Measurements from ENCODE around the gene JAK2. TPM values are rescaled to one million over a fixed set of nuclear protein-coding genes. Genes with fewer than 3 reads are reported as not detected.
"Not testable (repeated sequence)": the region's sequence is repeated elsewhere in the genome, so short reads cannot be mapped to it uniquely, and the experiment has no call there.

JAK2 gene
- total RNA-seq, 1 donor from 2014 or later = 28.4 TPM

DNA sequence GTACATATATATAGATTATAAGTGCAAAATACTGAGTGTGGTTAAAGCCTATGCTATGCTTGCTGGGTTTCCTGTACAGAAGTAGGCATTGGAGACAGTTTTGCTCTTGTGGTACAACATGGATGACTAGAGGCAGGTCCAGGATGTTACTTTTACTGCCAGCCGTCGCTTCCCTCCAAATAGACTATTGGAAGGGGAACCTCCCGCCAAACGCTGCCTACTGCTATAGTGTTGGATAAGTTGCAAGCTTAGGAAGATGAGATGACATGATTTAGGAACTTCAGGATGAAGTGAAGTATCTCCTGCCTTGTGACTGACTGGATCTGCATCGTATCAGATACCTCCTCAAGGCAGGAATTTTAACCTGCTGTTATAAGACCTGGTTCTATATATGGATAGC is 30.9 kb downstream of the JAK2 start:
- ATAC-seq (no peak), DNase-seq (ENCODE audit: low spot score) (no peak)
- intact Hi-C loops (cut with DNase I) = no loop called here

DNA sequence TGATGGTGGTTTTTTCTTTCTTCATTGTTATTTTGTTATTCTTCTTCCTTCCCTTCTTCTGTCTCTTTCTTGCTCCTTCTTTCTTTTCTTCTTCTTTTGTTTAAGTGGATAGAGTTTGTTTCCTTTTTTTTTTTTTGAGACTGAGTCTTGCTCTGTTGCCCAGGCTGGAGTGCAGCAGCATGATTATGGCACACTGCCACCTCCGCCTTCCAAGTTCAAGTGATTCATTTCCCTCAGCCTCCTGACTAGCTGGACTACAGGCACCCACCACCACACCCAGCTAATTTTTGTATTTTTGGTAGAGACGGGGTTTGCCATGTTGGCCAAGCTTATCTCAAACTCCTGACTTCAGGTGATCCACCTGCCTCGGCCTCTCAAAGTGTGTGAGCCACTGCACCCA is 40.3 kb downstream of the JAK2 start:
- intact Hi-C loops (cut with DNase I) = no loop called here
- no peak for DNase-seq (ENCODE audit: low spot score)
- no peak for ATAC-seq

DNA sequence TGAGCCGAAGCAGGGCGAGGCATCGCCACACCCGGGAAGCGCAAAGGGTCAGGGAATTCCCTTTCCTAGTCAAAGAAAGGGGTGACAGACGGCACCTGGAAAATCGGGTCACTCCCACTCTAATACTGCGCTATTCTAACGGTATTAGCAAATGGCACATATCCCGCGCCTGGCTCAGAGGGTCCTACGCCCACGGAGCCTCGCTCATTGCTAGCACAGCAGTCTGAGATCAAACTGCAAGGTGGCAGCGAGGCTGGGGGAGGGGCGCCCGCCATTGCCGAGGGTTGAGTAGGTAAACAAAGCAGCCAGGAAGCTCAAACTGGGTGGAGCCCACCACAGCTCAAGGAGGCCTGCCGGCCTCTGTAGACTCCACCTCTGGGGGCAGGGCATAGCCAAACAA is 46.9 kb downstream of the JAK2 start:
- ATAC-seq; intact Hi-C loops (cut with DNase I); DNase-seq (ENCODE audit: low spot score): not testable (repeated sequence)

DNA sequence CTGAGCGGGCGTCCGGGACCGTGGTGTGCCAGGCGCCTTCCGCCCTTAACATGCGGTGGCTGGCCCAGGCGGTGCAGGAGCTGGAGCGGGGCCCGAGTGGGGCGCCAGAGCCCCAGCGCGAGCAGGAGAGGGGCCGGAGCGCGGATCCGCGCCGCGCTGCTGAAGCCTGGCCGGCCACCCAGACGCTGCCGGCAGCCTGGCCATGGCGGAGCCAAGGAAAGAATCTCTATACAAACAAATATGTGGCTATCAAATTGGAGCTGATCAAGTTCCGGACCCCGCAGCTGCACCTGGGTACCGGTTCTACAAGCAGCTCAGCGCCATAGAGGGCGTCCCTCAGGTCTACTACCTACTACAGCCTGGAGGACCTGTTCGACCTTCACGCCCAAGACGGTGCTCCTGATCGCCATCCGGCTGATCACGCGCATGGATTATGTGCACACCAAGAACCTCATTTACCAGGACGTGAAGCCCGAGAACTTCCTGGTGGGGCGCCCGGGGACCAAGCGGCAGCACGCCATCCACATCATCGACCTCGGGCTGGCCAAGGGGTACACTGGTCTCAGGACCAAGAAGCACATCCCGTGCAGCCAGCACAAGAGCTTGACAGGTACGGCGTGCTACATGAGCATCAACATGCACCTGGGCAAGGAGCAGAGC is 55.8 kb downstream of the JAK2 start:
- intact Hi-C loops (cut with DNase I) = no loop called here
- no peak for DNase-seq (ENCODE audit: low spot score)
- no peak for ATAC-seq

DNA sequence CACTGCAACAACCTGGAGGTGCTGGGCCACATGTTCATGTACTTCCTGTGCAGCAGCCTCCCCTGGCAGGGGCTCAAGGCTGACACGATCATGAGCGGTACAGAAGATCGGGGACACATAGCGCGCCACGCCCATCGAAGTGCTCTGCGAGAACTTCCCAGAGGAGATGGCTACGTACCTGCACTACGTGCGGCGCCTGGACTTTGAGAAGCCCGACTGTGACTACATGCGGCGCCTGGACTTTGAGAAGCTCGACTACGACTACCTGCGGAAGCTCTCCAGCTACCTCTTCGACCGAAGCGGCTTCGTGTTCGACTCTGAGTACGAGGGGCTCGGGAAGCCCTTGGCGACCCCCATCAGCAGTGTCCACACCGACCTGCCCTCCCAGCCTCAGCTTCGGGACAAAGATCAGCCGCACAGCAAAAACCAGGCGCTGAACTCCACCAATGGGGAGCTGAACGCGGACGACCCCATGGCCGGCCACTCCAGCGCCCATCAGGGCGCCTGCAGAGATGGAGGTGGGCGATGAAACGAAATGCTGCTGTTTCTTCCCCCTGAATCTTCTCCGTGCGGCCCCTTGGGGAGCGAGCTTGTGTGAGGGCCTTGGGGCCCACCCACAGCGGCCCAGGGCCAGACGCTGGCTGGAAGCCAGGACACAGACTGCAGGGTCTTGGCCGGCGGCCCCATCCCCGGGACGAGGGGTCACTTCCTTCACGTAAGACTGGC is 56.5 kb downstream of the JAK2 start:
- intact Hi-C loops (cut with DNase I) = no loop called here
- ATAC-seq (no peak), DNase-seq (ENCODE audit: low spot score) (no peak)

DNA sequence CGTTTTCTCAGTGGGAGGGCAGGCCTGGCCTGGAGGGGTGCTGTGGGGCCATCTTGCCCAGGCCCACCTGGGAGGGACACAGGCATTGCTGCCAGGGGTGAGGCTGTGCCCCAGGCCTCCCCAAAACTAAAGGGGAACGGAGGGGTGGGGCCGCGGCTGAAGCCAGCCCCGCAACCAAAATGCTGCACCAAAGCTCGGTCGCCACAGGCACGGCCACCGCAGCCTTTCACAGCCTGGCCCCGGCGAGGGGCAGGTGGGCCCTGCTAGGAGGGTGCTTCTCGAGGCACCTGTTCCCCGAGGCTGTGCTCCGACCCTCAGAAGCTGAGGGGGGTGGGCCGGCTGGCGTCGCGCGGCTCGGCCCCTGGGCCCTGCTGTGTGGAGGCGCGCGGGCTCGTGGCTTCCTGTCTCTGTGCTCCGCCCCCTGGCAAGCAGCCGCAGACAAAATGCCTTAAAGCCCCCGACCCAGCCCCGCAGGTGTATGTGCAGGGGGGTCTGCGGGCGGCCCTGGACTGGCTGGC is 57.6 kb downstream of the JAK2 start:
- ATAC-seq (no peak), DNase-seq (ENCODE audit: low spot score) (no peak)

DNA sequence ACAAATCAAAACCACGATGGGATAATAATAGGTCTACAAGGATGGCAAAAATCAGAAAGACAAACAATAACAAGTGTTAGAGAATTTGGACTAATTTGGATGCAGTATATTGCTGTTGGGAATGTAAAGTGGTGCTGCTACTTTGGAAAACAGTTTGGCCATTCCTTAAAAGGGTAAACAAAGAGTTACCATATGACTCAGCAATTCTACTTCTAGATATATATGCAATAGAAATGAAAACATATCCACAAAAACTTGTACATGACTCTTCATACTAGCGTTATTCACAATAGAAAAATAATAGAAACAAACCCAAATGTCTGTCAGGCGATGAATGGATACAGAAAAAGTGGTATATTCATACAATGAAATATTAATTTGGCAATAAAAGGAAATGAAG is 58.3 kb downstream of the JAK2 start:
- ATAC-seq = no peak
- intact Hi-C loops (cut with DNase I) = no loop called here
- no peak for DNase-seq (ENCODE audit: low spot score)

More for the DNA sequence above, 57.6 kb downstream of the JAK2 start:
- intact Hi-C loops (cut with DNase I) = no loop called here

DNA sequence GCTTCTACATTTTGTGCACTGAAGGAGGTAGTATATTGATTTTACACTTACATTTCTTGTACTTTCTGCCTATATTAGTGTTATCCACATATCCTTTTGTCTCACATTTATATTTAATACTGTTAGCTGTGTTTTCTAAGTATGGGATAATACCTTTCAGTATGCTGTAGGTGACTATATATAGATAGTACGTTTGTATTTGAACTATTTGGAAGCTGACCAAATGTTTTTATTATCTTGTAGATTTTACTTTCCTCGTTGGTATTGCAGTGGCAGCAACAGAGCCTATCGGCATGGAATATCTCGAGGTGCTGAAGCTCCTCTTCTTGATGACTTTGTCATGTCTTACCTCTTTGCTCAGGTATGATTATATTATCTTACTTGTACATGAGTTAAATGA is 59.1 kb downstream of the JAK2 start:
- intact Hi-C loops (cut with DNase I) = no loop called here
- ATAC-seq (no peak), DNase-seq (ENCODE audit: low spot score) (no peak)

DNA sequence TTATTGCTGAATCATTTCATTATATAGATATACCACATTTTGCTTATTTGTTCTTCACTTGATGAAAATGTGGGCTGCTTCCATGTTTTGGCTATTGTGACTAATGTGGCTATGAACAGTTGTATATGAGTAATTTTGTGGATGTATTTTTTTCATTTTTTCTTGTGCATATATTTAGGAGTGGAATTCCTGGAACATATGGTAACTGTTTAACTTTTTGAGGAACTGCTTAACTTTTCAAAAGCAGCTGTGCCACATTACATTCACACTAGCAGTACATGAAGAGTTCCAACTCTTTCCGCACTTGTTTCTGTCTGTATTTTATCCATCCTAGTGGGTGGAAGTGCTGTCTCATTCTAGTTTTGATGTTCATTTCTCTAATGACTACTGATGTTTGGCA is 67.8 kb downstream of the JAK2 start:
- intact Hi-C loops (cut with DNase I) = no loop called here
- ATAC-seq = no peak
- DNase-seq (ENCODE audit: low spot score) = no peak

DNA sequence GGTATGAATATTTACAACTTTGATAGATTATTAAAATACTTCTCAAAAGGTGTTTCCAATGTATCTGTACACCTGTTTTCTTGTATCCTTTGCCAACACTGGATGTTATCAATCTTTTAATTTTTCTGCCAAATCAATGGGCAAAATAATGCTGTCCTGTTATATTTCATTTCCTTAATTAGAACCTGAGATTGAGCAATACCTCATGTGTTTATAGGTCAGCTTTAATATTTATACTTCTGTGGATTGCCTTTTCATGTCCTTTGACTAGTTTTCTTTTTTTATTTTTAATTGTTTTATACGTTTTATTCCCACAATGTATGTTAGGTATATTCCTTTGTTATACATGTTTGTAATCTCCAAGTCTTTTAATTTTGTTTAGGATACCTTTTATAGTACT is 77.6 kb downstream of the JAK2 start:
- no peak for ATAC-seq
- intact Hi-C loops (cut with DNase I) = no loop called here
- DNase-seq (ENCODE audit: low spot score) = no peak

DNA sequence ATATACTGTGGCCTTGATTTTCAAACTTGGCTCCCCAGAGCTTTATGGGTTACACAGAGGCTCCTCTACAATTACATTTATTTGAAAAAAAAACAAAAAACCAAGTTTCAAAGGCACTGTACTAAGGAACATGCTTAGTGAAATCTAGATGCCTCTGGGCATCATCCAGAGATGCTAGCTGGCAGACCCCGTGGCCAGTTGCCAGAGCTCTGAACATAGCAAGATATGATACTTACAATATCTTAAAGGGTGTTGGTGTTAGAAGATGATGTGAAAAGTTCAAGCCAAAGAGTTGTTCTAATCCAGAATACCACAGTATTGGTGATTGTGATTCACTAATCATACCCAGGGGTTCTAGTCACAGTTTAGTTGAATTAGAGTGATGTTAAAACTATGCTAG is 87.8 kb downstream of the JAK2 start:
- intact Hi-C loops (cut with DNase I) = no loop called here
- no peak for ATAC-seq
- no peak for DNase-seq (ENCODE audit: low spot score)

DNA sequence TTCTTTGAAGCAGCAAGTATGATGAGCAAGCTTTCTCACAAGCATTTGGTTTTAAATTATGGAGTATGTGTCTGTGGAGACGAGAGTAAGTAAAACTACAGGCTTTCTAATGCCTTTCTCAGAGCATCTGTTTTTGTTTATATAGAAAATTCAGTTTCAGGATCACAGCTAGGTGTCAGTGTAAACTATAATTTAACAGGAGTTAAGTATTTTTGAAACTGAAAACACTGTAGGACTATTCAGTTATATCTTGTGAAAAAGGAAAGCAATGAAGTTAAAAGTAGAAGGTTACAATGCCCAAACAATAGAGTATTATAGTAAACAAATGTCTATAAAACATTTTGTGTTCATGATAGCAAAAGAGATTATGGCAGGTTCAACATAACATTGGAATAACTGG is 88.6 kb downstream of the JAK2 start:
- ATAC-seq = no peak
- no peak for DNase-seq (ENCODE audit: low spot score)
- intact Hi-C loops (cut with DNase I) = no loop called here

DNA sequence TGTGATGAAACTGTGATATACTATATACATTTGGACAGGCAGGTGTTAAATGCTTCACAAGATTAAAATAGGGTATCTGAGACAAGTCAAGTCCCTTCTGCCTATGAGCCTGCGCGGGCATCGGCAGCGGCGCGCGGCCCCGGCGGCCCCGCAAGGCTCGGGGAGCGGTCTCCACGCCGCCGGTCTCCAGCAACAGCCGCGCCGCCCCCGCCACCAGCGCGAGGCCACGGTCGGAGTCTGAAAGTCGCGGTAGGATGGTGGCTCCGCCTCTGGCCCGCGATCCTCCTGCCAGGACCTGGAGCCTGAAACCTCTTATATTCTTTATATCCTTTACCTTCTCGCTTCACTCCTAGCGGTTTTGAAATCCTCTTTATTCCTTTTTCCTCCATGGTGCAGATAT is 100.9 kb downstream of the JAK2 start:
- DNase-seq (ENCODE audit: low spot score) (no peak), ATAC-seq (no peak)
- intact Hi-C loops (cut with DNase I) = no loop called here

DNA sequence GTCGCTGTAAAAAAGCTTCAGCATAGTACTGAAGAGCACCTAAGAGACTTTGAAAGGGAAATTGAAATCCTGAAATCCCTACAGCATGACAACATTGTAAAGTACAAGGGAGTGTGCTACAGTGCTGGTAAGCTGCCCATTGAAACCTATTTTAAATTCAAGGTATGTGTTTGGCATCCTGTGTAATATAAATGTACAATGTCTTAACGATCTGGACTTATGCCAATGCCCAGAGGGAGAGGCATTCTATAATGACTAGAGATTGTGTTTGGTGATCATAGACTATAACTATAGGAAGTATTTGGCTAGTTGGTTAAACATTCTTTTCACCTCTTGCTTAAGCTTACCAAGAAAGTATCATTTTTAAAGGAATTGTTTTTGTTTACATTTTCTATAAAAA is 104.7 kb downstream of the JAK2 start:
- no peak for ATAC-seq
- intact Hi-C loops (cut with DNase I) = no loop called here
- DNase-seq (ENCODE audit: low spot score) = no peak

DNA sequence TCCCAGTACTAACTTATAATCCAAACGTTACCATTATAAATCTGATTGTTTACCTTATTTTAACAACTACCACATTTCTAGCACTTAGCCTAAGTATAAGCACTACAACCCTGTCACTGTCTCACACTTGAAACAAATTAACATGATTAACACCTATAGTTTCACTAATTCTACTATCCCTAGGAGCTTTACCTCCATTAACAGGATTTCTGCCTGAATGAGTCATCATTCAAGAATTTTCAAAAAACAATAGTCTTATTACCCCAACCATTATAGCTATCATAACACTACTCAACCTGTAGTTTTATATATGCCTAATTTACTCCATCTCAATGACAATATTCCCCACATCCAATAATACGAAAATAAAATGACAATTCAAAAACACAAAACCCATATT is 110.7 kb downstream of the JAK2 start:
- DNase-seq (ENCODE audit: low spot score) (no peak), ATAC-seq (no peak)
- intact Hi-C loops (cut with DNase I) = no loop called here

DNA sequence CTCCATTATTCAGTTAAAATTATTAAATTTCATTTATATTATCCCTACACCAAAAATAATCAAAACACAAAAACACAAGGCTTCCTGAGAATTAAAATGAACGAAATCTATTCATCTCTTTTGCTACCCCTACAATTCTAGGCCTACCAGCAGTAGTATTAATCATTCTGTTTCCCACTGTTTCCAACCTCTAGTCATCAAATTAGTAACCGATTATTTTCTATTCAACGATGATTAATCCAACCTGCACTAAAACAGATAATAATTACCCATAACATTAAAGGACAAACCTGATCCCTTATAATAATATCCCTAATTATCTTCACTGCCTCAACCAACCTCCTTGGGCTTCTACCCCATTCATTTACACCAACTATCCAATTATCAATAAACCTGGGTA is 114.4 kb downstream of the JAK2 start:
- ATAC-seq (no peak), DNase-seq (ENCODE audit: low spot score) (no peak)
- intact Hi-C loops (cut with DNase I) = no loop called here

DNA sequence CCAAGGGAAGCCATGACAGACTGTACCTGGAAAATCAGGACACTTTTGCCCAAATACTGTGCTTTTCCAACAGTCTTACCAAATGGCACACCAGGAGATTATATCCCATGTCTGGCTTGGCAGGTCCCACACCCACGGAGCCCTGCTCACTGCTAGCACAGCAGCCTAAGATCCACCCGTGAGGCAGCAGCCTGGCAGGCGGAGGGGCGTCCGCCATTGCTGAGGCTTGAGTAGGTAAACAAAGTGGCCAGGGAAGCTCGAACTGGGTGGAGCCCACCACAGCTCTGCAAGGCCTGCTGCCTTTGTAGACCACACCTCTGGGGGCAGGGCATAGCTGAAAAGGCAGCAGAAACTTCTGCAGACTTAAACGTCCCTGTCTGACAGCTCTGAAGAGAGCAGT is 116.1 kb downstream of the JAK2 start:
- DNase-seq (ENCODE audit: low spot score); intact Hi-C loops (cut with DNase I); ATAC-seq: not testable (repeated sequence)

DNA sequence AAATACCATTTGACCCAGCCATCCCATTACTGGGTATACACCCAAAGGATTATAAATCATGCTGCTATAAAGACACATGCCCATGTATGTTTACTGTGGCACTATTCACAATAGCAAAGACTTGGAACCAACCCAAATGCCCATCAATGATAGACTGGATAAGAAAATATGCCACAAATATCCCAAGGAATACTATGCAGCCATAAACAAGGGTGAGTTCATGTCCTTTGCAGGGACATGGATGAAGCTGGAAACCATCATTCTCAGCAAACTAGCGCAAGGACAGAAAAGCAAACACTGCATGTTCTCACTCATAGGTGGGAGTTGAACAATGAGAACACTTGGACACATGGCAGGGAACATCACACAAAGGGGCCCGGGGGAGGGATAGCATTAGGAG is 121.4 kb downstream of the JAK2 start:
- ATAC-seq; DNase-seq (ENCODE audit: low spot score); intact Hi-C loops (cut with DNase I): not testable (repeated sequence)

DNA sequence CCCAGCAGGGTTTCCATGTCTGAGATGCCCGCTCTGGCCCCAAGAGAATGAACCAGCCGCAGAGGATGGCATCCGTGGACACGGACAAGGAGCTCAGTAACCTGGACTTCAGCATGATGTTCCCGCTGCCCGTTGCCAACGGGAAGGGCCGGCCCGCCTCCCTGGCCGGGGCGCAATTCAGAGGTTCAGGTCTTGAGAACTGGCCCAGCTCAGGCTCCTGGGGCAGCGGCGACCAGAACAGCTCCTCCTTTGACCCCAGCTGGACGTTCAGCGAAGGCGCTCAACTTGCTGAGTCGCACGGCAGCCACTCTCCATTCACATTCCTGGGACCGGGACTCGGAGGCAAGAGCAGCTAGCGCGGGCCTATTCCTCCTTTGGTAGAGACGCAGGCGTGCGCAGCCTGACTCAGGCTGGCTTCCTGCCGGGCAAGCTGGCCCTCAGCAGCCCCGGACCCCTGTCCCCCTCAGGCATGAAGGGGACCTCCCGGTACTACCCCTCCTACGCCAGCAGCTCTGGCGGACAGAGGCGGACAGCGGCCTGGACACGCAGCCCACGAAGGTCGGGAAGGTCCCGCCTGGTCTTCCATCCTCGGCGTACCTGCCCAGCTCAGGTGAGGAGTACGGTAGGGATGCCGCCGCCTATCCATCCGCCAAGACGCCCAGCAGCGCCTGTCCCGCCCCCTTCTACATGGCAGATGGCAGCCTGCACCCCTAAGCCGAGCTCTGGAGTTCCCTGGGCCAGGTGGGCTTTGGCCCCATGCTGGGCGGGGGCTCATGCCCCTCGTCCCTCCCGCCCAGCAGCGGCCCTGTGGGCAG is 126.0 kb downstream of the JAK2 start:
- DNase-seq (ENCODE audit: low spot score) (no peak), ATAC-seq (no peak)
- intact Hi-C loops (cut with DNase I) = no loop called here

DNA sequence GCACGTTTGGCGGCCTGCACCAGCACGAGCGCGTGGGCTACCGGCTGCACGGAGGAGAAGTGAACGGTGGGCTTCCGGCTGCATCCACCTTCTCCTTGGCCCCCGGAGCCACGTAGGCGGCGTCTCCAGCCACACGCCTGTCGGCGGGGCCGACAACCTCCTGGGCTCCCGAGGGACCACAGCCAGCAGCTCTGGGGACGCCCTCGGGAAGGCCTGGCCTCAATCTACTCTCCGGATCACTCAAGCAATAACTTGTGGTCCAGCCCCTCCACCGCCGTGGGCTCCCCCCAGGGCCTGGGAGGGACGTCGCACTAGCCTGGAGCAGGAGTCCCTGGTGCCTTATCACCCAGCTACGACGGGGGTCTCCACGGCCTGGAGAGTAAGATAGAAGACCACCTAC is 126.6 kb downstream of the JAK2 start:
- intact Hi-C loops (cut with DNase I) = no loop called here
- ATAC-seq (no peak), DNase-seq (ENCODE audit: low spot score) (no peak)

Measured in sciatic nerve (tissue), 2 donors.